ENCODE data around the gene GRN.

- TF ChIP-seq CTCF (IDR thresholded peaks at IDR 0.05; ENCODE audit: extremely low read depth in 1 of 2, insufficient read depth in 1 of 2, low read depth in 1 of 2, low read length in 2 of 2), result no peak
- no peak for TF ChIP-seq MYC (IDR thresholded peaks at IDR 0.05; ENCODE audit: low read depth, low read length)
- TF ChIP-seq POLR2AphosphoS5 (IDR thresholded peaks at IDR 0.05; ENCODE audit: insufficient read depth, low read depth, low read length), result no peak
- TF ChIP-seq EZH2 (IDR thresholded peaks at IDR 0.05; ENCODE audit: borderline replicate concordance, low read depth, low read length, severe bottlenecking), result no peak
- no peak for TF ChIP-seq GATA2 (IDR thresholded peaks at IDR 0.05; ENCODE audit: insufficient read depth, insufficient read length, low read depth, low read length)
- TF ChIP-seq FOS (IDR thresholded peaks at IDR 0.05; ENCODE audit: borderline replicate concordance, insufficient read depth, low read length), result no peak
- TF ChIP-seq MAX (IDR thresholded peaks at IDR 0.05; ENCODE audit: insufficient read depth, insufficient read length), result no peak
- TF ChIP-seq POLR2A (IDR thresholded peaks at IDR 0.05; ENCODE audit: low read depth, low read length), result no peak
Measured at GRCh38 chr17:44383861-44384260, 38.8 kb downstream of the GRN start.

Measured in endothelial cell of umbilical vein (primary cell).